CD8-positive, alpha-beta memory T cell (primary cell): ENCODE results near the gene HS3ST5. TPM values are rescaled to one million over a fixed set of nuclear protein-coding genes. Genes with fewer than 3 reads are reported as not detected.

ENCODE experiments used
- CTCF ChIA-PET: fragments of 350-600 bp; sonication (Branson Sonifier 250); formaldehyde crosslinking; loops from one replicate; lab custom pipeline; 2021; ENCODE audit warnings: antibody characterized with exemption; lab: Charles Lee
- POLR2A ChIA-PET: fragments of 350-600 bp; sonication (Branson Sonifier 250); formaldehyde crosslinking; loops from one replicate; lab custom pipeline; 2021; ENCODE audit warnings: antibody characterized with exemption; lab: Charles Lee
- DNase-seq, 5 donors: peaks; one replicate each; pipeline versions ENCODE4 v3.0.0 to v3.0.0-alpha.2; 2020 to 2022; ENCODE audit warnings: mixed read lengths in 1 of 5
- H3K27ac ChIP-seq: one replicate; pipeline ENCODE4 v1.7.0; 2013; ENCODE audit warnings: low read depth, mild to moderate bottlenecking, low read length, moderate library complexity
- H3K27me3 ChIP-seq: 2 replicates; pipeline ENCODE4 v1.7.0; 2013; ENCODE audit warnings: low read length, mild to moderate bottlenecking; ENCODE audit not compliant: insufficient read depth, poor library complexity, severe bottlenecking
- H3K36me3 ChIP-seq: 2 replicates; pipeline ENCODE4 v1.7.0; 2013; ENCODE audit warnings: mild to moderate bottlenecking, low read length, moderate library complexity; ENCODE audit not compliant: insufficient read depth
- H3K4me1 ChIP-seq: 2 replicates; pipeline ENCODE4 v1.7.0; 2013; ENCODE audit warnings: mild to moderate bottlenecking, low read length, moderate library complexity; ENCODE audit not compliant: insufficient read depth
- H3K4me3 ChIP-seq: 2 replicates; pipeline ENCODE4 v1.7.0; 2013; ENCODE audit warnings: mild to moderate bottlenecking, low read length
- H3K9me3 ChIP-seq: 2 replicates; pipeline ENCODE4 v1.7.0; 2013; ENCODE audit warnings: mild to moderate bottlenecking, low read length
- H3K27ac Mint-ChIP-seq, 8 donors: one replicate each; pipeline ENCODE4 v1.8.0; 2020 to 2021; ENCODE audit warnings: mixed read lengths in 8 of 8, mild to moderate bottlenecking in 6 of 8, inconsistent platforms in 3 of 8, moderate library complexity in 3 of 8
- H3K27me3 Mint-ChIP-seq, 2 donors: one replicate each; pipeline ENCODE4 v1.8.0; 2020 to 2021; ENCODE audit warnings: mixed read lengths in 2 of 2, mild to moderate bottlenecking in 1 of 2, moderate library complexity in 1 of 2
- H3K36me3 Mint-ChIP-seq, 3 donors: one replicate each; pipeline ENCODE4 v1.8.0; 2020 to 2021; ENCODE audit warnings: mixed read lengths in 3 of 3, inconsistent platforms in 1 of 3, mild to moderate bottlenecking in 1 of 3
- H3K4me1 Mint-ChIP-seq, 3 donors: one replicate each; pipeline ENCODE4 v1.8.0; 2020 to 2021; ENCODE audit warnings: mixed read lengths in 3 of 3, inconsistent platforms in 1 of 3, mild to moderate bottlenecking in 1 of 3
- H3K4me3 Mint-ChIP-seq, 7 donors: one replicate each; pipeline ENCODE4 v1.8.0; 2020 to 2021; ENCODE audit warnings: mixed read lengths in 7 of 7, mild to moderate bottlenecking in 6 of 7, moderate library complexity in 4 of 7, inconsistent platforms in 2 of 7
- H3K9me3 Mint-ChIP-seq, 5 donors: one replicate each; pipeline ENCODE4 v1.8.0; 2020 to 2022; ENCODE audit warnings: mixed read lengths in 5 of 5, mild to moderate bottlenecking in 3 of 5, moderate library complexity in 2 of 5, inconsistent platforms in 1 of 5
- polyA plus RNA-seq: library from polyadenylated mRNA; unstranded; fragments of 300-500 nt; fragmentation: Illumina TruSeq; gene quantifications from one replicate; pipeline ENCODE4 v1.2.3, GENCODE V29; 2021
- total RNA-seq, 2 experiments: library from RNA; stranded (reverse); gene quantifications; one replicate each; pipeline ENCODE4 v1.2.3, GENCODE V29; 2021

The HS3ST5 gene
- total and polyA plus RNA-seq, 3 experiments from 2014 or later: not detected

DNA sequence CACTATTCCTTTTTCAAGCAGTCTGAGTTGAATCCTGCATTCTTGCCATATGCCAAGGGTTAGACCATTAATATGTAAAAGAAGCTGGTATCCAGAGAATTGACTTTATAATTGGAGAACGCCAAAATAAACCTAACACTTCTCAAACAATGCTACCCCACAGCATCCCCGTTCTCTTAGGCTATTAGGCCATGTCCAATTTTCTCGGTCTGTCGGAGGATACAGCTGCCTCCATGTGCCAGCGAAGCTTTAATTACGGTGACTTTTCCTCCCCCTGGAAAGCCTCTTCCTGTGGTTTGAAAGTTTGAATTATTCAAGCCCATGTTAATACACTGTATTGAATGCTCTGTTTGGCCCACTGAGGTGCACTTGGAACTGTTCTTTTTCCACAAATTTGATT, 60.5 kb downstream of the HS3ST5 start:
- no peak for DNase-seq
- no peaks in the 10 kb centered on the region for H3K4me1 Mint-ChIP-seq
- H3K9me3 Mint-ChIP-seq: peaks cover 0 to 4% (median 1%) of the 10 kb centered on the region in 5 donors
- H3K4me3 Mint-ChIP-seq: no peak overlapping the region
- H3K27me3 Mint-ChIP-seq: peaks cover 0 to 3% of the 10 kb centered on the region in 2 donors
- Histone ChIP-seq H3K27ac (no peak overlapping the region), H3K27me3 (no peaks in the 10 kb centered on the region), H3K36me3 (no peaks in the 10 kb centered on the region), H3K4me3 (no peak overlapping the region), H3K9me3 (no peaks in the 10 kb centered on the region), H3K4me1 (no peaks in the 10 kb centered on the region)
- no peak overlapping the region for H3K27ac Mint-ChIP-seq
- CTCF ChIA-PET: no interaction called here
- POLR2A ChIA-PET: no interaction called here
- H3K36me3 Mint-ChIP-seq: no peaks in the 10 kb centered on the region

DNA sequence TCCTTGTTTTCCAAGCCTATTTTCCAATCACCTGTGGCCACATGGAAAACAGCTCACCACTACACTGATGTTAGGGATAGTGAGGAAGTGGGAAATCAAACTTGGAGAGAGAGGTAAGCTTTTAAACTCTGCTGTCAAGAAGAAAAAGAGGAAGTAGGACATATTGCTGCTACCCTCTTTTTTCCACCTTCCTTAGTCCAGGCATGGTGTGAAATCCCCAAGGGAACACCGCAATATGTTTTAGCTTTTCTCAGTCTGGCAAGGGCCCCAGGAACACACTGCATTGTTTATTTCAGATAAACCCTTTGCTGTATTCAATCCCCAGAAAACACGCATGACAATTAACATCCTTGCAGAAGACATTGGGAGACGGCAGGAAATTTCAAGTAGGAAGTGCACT, 61.3 kb downstream of the HS3ST5 start:
- H3K27me3 ChIP-seq: no peaks in the 10 kb centered on the region
- no peak for DNase-seq
- Mint-ChIP-seq H3K9me3 (peaks cover 0 to 4% (median 1%) of the 10 kb centered on the region in 5 donors), H3K27ac (no peak overlapping the region), H3K36me3 (no peaks in the 10 kb centered on the region), H3K4me3 (no peak overlapping the region), H3K27me3 (peaks cover 0 to 3% of the 10 kb centered on the region in 2 donors), H3K4me1 (no peaks in the 10 kb centered on the region)
- no peak overlapping the region for H3K27ac ChIP-seq
- H3K9me3 ChIP-seq: no peaks in the 10 kb centered on the region
- ChIA-PET POLR2A (no interaction called here), CTCF (no interaction called here)
- H3K36me3 ChIP-seq: no peaks in the 10 kb centered on the region
- no peak overlapping the region for H3K4me3 ChIP-seq
- H3K4me1 ChIP-seq: no peaks in the 10 kb centered on the region

DNA sequence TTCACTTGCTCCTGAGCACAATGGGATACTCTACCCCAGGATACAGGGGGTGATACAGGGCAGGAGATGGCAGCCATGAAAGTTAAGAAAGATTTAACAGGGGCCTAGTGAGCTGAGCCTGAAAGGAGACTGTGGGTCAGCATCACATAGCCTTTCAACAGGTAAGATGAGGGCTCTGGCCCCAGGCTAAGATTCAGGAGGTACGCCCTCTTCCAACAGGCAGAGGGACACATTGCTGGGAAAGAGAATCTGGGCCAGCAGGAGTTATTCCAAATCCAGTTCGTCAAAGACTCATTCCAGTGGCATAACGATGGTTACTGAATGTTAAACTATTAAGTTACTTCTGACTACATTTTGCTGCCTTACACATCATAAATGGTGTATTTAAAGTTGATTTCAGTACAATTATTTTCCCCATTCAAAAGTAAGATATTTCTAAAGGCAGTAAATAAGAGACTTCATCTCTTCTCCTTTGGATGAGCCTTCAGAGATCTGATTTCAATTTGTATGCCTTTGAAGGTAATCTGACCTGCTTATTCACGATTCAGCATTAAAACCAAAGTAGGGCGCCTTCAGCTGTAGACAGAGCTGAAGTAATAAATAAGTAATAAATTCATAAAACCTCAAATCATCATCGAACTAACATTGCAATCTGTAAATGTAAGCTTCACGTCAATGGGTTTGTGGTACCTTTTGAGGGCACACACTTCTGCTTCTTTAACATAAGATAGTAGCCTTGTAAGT, 62.4 kb downstream of the HS3ST5 start:
- POLR2A ChIA-PET: no interaction called here
- H3K4me1 Mint-ChIP-seq: no peaks in the 10 kb centered on the region
- Histone ChIP-seq H3K36me3 (no peaks in the 10 kb centered on the region), H3K4me1 (no peaks in the 10 kb centered on the region), H3K27ac (no peak overlapping the region), H3K9me3 (no peaks in the 10 kb centered on the region), H3K4me3 (no peak overlapping the region), H3K27me3 (no peaks in the 10 kb centered on the region)
- H3K27ac Mint-ChIP-seq: no peak overlapping the region
- no peak for DNase-seq
- H3K27me3 Mint-ChIP-seq: peaks cover 0 to 3% of the 10 kb centered on the region in 2 donors
- no peaks in the 10 kb centered on the region for H3K36me3 Mint-ChIP-seq
- peaks cover 0 to 4% (median 1%) of the 10 kb centered on the region in 5 donors for H3K9me3 Mint-ChIP-seq
- no peak overlapping the region for H3K4me3 Mint-ChIP-seq
- CTCF ChIA-PET: no interaction called here

DNA sequence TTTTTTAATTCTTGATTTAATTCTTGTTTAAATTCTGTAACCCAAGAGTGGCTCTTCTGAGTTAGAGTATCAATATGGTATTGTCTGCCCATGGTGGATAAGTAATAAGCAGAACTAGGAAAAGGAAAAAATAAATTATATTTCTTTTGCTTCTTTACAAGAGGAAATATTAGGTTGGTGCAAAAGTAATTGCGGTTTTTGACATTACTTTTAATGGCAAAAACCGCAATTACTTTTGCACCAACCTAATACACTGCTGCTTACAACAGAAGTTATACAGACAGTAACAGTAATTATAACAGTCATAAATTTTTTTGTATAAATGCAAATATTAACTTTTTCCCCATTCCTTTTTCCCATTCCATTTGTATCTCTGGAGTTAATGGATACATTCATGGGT, 65.6 kb downstream of the HS3ST5 start:
- CTCF ChIA-PET: no interaction called here
- POLR2A ChIA-PET: no interaction called here
- no peak for DNase-seq
- Mint-ChIP-seq H3K4me3 (no peak overlapping the region), H3K36me3 (no peaks in the 10 kb centered on the region), H3K4me1 (no peaks in the 10 kb centered on the region), H3K27me3 (peaks cover 0 to 3% of the 10 kb centered on the region in 2 donors), H3K9me3 (peaks cover 0 to 4% (median 1%) of the 10 kb centered on the region in 5 donors), H3K27ac (no peak overlapping the region)
- Histone ChIP-seq H3K27me3 (no peaks in the 10 kb centered on the region), H3K4me1 (no peaks in the 10 kb centered on the region), H3K4me3 (no peak overlapping the region), H3K27ac (no peak overlapping the region), H3K9me3 (no peaks in the 10 kb centered on the region), H3K36me3 (no peaks in the 10 kb centered on the region)

- no peak for DNase-seq
- POLR2A ChIA-PET: no interaction called here
- Histone ChIP-seq H3K27me3 (no peaks in the 10 kb centered on the region), H3K9me3 (no peaks in the 10 kb centered on the region), H3K4me3 (no peak overlapping the region), H3K36me3 (no peaks in the 10 kb centered on the region), H3K4me1 (no peaks in the 10 kb centered on the region), H3K27ac (no peak overlapping the region)
- peaks cover 0 to 4% (median 1%) of the 10 kb centered on the region in 5 donors for H3K9me3 Mint-ChIP-seq
- peaks cover 0 to 3% of the 10 kb centered on the region in 2 donors for H3K27me3 Mint-ChIP-seq
- H3K27ac Mint-ChIP-seq: no peak overlapping the region
- CTCF ChIA-PET: no interaction called here
- H3K4me3 Mint-ChIP-seq: no peak overlapping the region
- no peaks in the 10 kb centered on the region for H3K4me1 Mint-ChIP-seq
- no peaks in the 10 kb centered on the region for H3K36me3 Mint-ChIP-seq
These were observed 66.0 kb downstream of the HS3ST5 start for GRCh38 chr6:114276783-114277182.

DNA sequence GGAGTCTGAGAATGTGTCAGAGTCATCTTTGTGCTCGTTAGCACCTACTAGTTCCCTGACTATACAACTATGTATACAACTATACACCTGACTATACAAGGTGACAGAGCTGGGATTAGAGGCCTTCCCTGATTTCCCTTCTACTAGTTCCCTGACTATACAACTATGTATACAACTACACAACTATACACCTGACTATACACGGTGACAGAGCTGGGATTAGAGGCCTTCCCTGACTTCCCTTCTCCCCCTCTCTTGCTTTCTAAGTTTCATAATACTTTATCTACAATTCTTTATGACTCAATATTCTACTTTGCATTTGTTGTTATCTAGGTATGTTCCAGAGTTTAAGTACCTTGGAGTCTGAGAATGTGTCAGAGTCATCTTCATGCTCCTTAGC, 68.0 kb downstream of the HS3ST5 start:
- POLR2A ChIA-PET: no interaction called here
- peaks cover 0 to 3% (median 0%) of the 10 kb centered on the region in 5 donors for H3K9me3 Mint-ChIP-seq
- Histone ChIP-seq H3K27ac (no peak overlapping the region), H3K27me3 (no peaks in the 10 kb centered on the region), H3K36me3 (no peaks in the 10 kb centered on the region), H3K4me3 (no peak overlapping the region), H3K9me3 (no peaks in the 10 kb centered on the region), H3K4me1 (no peaks in the 10 kb centered on the region)
- no peak overlapping the region for H3K4me3 Mint-ChIP-seq
- H3K27me3 Mint-ChIP-seq: peaks cover 0 to 3% of the 10 kb centered on the region in 2 donors
- no peaks in the 10 kb centered on the region for H3K4me1 Mint-ChIP-seq
- H3K36me3 Mint-ChIP-seq: no peaks in the 10 kb centered on the region
- CTCF ChIA-PET: no interaction called here
- DNase-seq: no peak
- H3K27ac Mint-ChIP-seq: no peak overlapping the region

- H3K9me3 ChIP-seq: no peaks in the 10 kb centered on the region
These were observed 70.2 kb downstream of the HS3ST5 start for GRCh38 chr6:114272582-114272981.

GRCh38 chr6:114271405-114271804, 71.4 kb downstream of the HS3ST5 start:
- no peak overlapping the region for H3K27ac Mint-ChIP-seq
- H3K27me3 Mint-ChIP-seq: no peaks in the 10 kb centered on the region
- POLR2A ChIA-PET: no interaction called here
- no peaks in the 10 kb centered on the region for H3K27me3 ChIP-seq
- no peak overlapping the region for H3K27ac ChIP-seq
- CTCF ChIA-PET: no interaction called here
- no peaks in the 10 kb centered on the region for H3K36me3 Mint-ChIP-seq
- H3K4me3 Mint-ChIP-seq: no peak overlapping the region
- no peaks in the 10 kb centered on the region for H3K4me1 ChIP-seq
- H3K36me3 ChIP-seq: no peaks in the 10 kb centered on the region
- DNase-seq: no peak
- H3K4me3 ChIP-seq: no peak overlapping the region
- no peaks in the 10 kb centered on the region for H3K4me1 Mint-ChIP-seq
- peaks cover 0 to 7% (median 1%) of the 10 kb centered on the region in 5 donors for H3K9me3 Mint-ChIP-seq
- H3K9me3 ChIP-seq: no peaks in the 10 kb centered on the region

More at GRCh38 chr6:114272582-114272981, 70.2 kb downstream of the HS3ST5 start:
- ChIA-PET POLR2A (no interaction called here), CTCF (no interaction called here)
- Mint-ChIP-seq H3K27me3 (no peaks in the 10 kb centered on the region), H3K36me3 (no peaks in the 10 kb centered on the region), H3K27ac (no peak overlapping the region), H3K4me1 (no peaks in the 10 kb centered on the region), H3K9me3 (peaks cover 0 to 7% (median 0%) of the 10 kb centered on the region in 5 donors), H3K4me3 (no peak overlapping the region)
- Histone ChIP-seq H3K36me3 (no peaks in the 10 kb centered on the region), H3K4me3 (no peak overlapping the region), H3K4me1 (no peaks in the 10 kb centered on the region), H3K27ac (no peak overlapping the region), H3K27me3 (no peaks in the 10 kb centered on the region)
- DNase-seq: no peak
